Trophoblast cell (in vitro differentiated cells and primary cell): ENCODE measurements around the gene DMBT1.

Experiments
- DNase-seq, 2 donors: peaks; one replicate each; pipeline ENCODE4 v3.0.0-alpha.2; 2016
- H2AFZ ChIP-seq: 2 replicates; pipeline ENCODE4 v1.6.1; 2013; ENCODE audit warnings: low read length, moderate library complexity, mild to moderate bottlenecking; ENCODE audit not compliant: insufficient read depth, poor library complexity
- H2AK5ac ChIP-seq: 2 replicates; pipeline ENCODE4 v1.6.1; 2013; ENCODE audit warnings: mild to moderate bottlenecking, low read length
- H2BK120ac ChIP-seq: 2 replicates; pipeline ENCODE4 v1.6.1; 2013; ENCODE audit warnings: low read length, mild to moderate bottlenecking, moderate library complexity; ENCODE audit not compliant: insufficient read depth, poor library complexity
- H2BK12ac ChIP-seq: 2 replicates; pipeline ENCODE4 v1.6.1; 2013; ENCODE audit warnings: mild to moderate bottlenecking, low read length, moderate library complexity
- H2BK5ac ChIP-seq: 2 replicates; pipeline ENCODE4 v1.6.1; 2013; ENCODE audit warnings: low read length, low read depth, moderate library complexity, mild to moderate bottlenecking; ENCODE audit not compliant: poor library complexity
- H3K14ac ChIP-seq: 2 replicates; pipeline ENCODE4 v1.6.1; 2013; ENCODE audit warnings: mild to moderate bottlenecking, low read length
- H3K18ac ChIP-seq: 2 replicates; pipeline ENCODE4 v1.6.1; 2013; ENCODE audit warnings: mild to moderate bottlenecking, low read length
- H3K23ac ChIP-seq: 2 replicates; pipeline ENCODE4 v1.6.1; 2013; ENCODE audit warnings: low read length
- H3K27ac ChIP-seq: 2 replicates; pipeline ENCODE4 v1.5.1; 2013; ENCODE audit warnings: low read depth, mild to moderate bottlenecking, inconsistent platforms, low read length, moderate library complexity
- H3K27me3 ChIP-seq: 2 replicates; pipeline ENCODE4 v1.6.1; 2013; ENCODE audit warnings: inconsistent platforms, mild to moderate bottlenecking, low read length, moderate library complexity; ENCODE audit not compliant: insufficient read depth
- H3K36me3 ChIP-seq, 2 experiments: 1 replicate in 1 of 2; 2 replicates in 1 of 2; pipeline ENCODE4 v1.6.1; 2013; ENCODE audit warnings: low read length in 2 of 2, mild to moderate bottlenecking in 2 of 2, moderate library complexity in 1 of 2; ENCODE audit not compliant: insufficient read depth in 2 of 2, control insufficient read depth in 1 of 2
- H3K4ac ChIP-seq: 2 replicates; pipeline ENCODE4 v1.6.1; 2013; ENCODE audit warnings: low read depth, mild to moderate bottlenecking, low read length, moderate library complexity
- H3K4me1 ChIP-seq, 2 experiments: 1 replicate in 1 of 2; 2 replicates in 1 of 2; pipeline ENCODE4 v1.6.1; 2013; ENCODE audit warnings: low read length in 2 of 2, mild to moderate bottlenecking in 2 of 2, moderate library complexity in 1 of 2; ENCODE audit not compliant: insufficient read depth in 2 of 2, control insufficient read depth in 1 of 2
- H3K4me2 ChIP-seq: 2 replicates; pipeline ENCODE4 v1.6.1; 2013; ENCODE audit warnings: inconsistent platforms, mild to moderate bottlenecking, low read length, moderate library complexity
- H3K4me3 ChIP-seq: 2 replicates; pipeline ENCODE4 v1.5.1; 2013; ENCODE audit warnings: mild to moderate bottlenecking, low read depth, low read length, inconsistent platforms
- H3K79me1 ChIP-seq: one replicate; pipeline ENCODE4 v1.6.1; 2013; ENCODE audit warnings: low read length
- H3K79me2 ChIP-seq: 2 replicates; pipeline ENCODE4 v1.6.1; 2013; ENCODE audit warnings: low read length, mild to moderate bottlenecking; ENCODE audit not compliant: control insufficient read depth, insufficient read depth, poor library complexity
- H3K9ac ChIP-seq: 2 replicates; pipeline ENCODE4 v1.6.1; 2013; ENCODE audit warnings: mild to moderate bottlenecking, low read length
- H3K9me3 ChIP-seq: 2 replicates; pipeline ENCODE4 v1.6.1; 2013; ENCODE audit warnings: low read depth, mild to moderate bottlenecking, control low read depth, inconsistent platforms, low read length; ENCODE audit not compliant: insufficient read depth
- H4K12ac ChIP-seq: 2 replicates; pipeline ENCODE4 v1.6.1; 2013; ENCODE audit warnings: low read depth, mild to moderate bottlenecking, low read length, moderate library complexity
- H4K8ac ChIP-seq: 2 replicates; pipeline ENCODE4 v1.6.1; 2013; ENCODE audit warnings: low read depth, mild to moderate bottlenecking, low read length, moderate library complexity
- H4K91ac ChIP-seq: one replicate; pipeline ENCODE4 v1.6.1; 2013; ENCODE audit warnings: low read depth, mild to moderate bottlenecking, low read length, moderate library complexity
- WGBS: extraction: QIAGEN DNeasy Blood & Tissue Kit; methylation state at CpG from one replicate; pipeline ENCODE4 v1.1.7; 2013; ENCODE audit warnings: missing lambda C conversion rate; ENCODE audit not compliant: insufficient read length, insufficient coverage; ENCODE audit errors: extremely low coverage; 5-methylcytosine and 5-hydroxymethylcytosine counted together

DMBT1 gene

DNA sequence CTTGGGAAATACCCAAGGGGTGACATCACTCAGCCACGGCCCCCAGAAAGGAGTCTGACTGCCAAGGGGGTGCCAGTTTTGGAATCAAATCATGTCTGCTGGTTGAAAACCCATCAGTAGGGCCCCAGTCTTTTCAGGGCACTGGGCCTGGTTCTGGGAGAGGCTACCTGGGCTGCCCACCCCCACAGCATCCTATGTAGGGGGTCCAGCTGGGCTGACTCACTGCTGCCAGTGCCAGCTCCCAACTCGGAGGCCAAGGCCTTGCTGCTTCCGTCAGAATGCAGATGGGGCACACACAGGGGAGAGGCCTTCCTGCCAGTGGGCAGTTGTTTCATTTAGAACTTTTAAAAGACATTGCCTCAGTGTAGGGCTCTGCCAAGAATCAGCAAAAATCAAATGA, 39.5 kb upstream of the DMBT1 start:
- Histone ChIP-seq H2BK5ac (no peak overlapping the region), H2AK5ac (no peak overlapping the region), H3K4me2 (no peak overlapping the region), H4K12ac (no peak overlapping the region), H4K8ac (no peak overlapping the region), H3K14ac (no peak overlapping the region), H2AFZ (no peak overlapping the region), H2BK12ac (peak overlapping the region; percentile 28), H2BK120ac (no peak overlapping the region), H3K27me3 (no peaks in the 10 kb centered on the region), H3K79me1 (no peaks in the 10 kb centered on the region), H3K27ac (no peak overlapping the region), H3K79me2 (no peaks in the 10 kb centered on the region), H3K36me3 (peaks cover 0 to 3% of the 10 kb centered on the region in 2 experiments), H4K91ac (no peak overlapping the region), H3K4me3 (no peak overlapping the region), H3K23ac (no peak overlapping the region), H3K9me3 (no peaks in the 10 kb centered on the region), H3K18ac (no peak overlapping the region), H3K9ac (no peak overlapping the region), H3K4me1 (peaks cover 0 to 3% of the 10 kb centered on the region in 2 experiments), H3K4ac (no peak overlapping the region)
- no CpG with 5 or more reads among the region's 3 CpGs for WGBS
- no peak for DNase-seq

DNA sequence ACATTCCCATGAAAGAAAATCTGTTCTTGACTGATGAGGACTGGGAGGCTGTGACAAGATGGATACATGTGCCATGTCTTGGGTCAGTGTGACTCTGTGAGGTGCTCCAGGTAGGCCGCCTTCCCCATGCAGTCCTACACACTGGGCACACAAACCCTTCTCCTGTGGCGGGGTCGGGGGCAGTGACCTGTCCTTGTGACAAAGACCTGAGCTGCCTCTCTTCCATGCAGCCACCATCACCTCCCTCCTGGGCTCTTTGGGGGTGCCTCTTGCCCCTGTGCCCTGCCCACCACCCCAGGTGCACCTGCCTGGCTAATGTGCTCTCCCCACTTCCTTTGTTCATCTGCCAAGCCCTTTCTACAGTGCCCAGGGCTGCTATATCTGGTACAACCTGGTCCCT, 35.7 kb upstream of the DMBT1 start:
- Histone ChIP-seq H2BK120ac (no peak overlapping the region), H3K18ac (no peak overlapping the region), H3K4me2 (no peak overlapping the region), H3K14ac (no peak overlapping the region), H3K27ac (no peak overlapping the region), H3K79me2 (no peaks in the 10 kb centered on the region), H4K8ac (no peak overlapping the region), H2AFZ (no peak overlapping the region), H3K9me3 (no peaks in the 10 kb centered on the region), H3K4ac (no peak overlapping the region), H3K4me1 (peaks cover 0 to 3% of the 10 kb centered on the region in 2 experiments), H3K27me3 (no peaks in the 10 kb centered on the region), H4K12ac (no peak overlapping the region), H3K9ac (no peak overlapping the region), H2BK5ac (no peak overlapping the region), H2AK5ac (no peak overlapping the region), H3K36me3 (no peaks in the 10 kb centered on the region), H3K23ac (no peak overlapping the region), H2BK12ac (no peak overlapping the region), H3K79me1 (no peaks in the 10 kb centered on the region), H3K4me3 (no peak overlapping the region), H4K91ac (no peak overlapping the region)
- no CpG with 5 or more reads among the region's 3 CpGs for WGBS
- no peak for DNase-seq

GRCh38 chr10:122525788-122526187, 34.8 kb upstream of the DMBT1 start:
- Histone ChIP-seq H3K18ac (no peak overlapping the region), H3K14ac (no peak overlapping the region), H2AK5ac (no peak overlapping the region), H3K4me2 (no peak overlapping the region), H3K9ac (no peak overlapping the region), H3K9me3 (no peaks in the 10 kb centered on the region), H3K4ac (no peak overlapping the region), H3K4me1 (peaks cover 0 to 3% of the 10 kb centered on the region in 2 experiments), H2AFZ (no peak overlapping the region), H3K27ac (no peak overlapping the region), H3K23ac (no peak overlapping the region), H4K91ac (no peak overlapping the region), H3K79me1 (no peaks in the 10 kb centered on the region), H4K8ac (no peak overlapping the region), H4K12ac (no peak overlapping the region), H3K79me2 (no peaks in the 10 kb centered on the region), H3K27me3 (no peaks in the 10 kb centered on the region), H3K36me3 (no peaks in the 10 kb centered on the region), H2BK12ac (no peak overlapping the region), H3K4me3 (no peak overlapping the region), H2BK120ac (no peak overlapping the region), H2BK5ac (no peak overlapping the region)
- peak in 1 of 2 donors; percentile 50 for DNase-seq
- WGBS = no CpG with 5 or more reads among the region's 6 CpGs

DNA sequence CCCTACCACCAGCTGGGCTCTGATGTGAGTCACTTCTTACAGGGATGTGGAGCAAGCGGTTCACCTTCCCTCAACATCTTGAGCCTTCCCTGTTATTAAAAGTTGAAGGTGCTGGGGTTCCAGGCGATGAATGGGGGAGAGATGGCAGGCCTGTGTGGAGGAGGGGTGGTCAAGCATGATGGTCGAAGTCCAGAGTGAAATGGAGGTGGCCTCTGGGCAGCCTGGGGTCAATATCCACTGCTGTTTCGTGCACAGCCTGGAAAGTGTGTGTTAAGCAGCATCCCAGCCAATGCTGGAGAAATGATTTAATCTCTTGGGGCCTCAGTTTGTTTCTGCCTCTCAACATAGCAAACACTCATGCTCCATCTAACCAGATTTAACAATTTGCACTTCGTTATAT, 33.7 kb upstream of the DMBT1 start:
- H3K4me2 ChIP-seq = no peak overlapping the region
- no peak overlapping the region for H3K14ac ChIP-seq
- H3K27ac ChIP-seq = no peak overlapping the region
- H3K4me1 ChIP-seq = no peaks in the 10 kb centered on the region
- no peak overlapping the region for H2BK12ac ChIP-seq
- H3K4ac ChIP-seq = no peak overlapping the region
- no peak overlapping the region for H3K18ac ChIP-seq
- no peaks in the 10 kb centered on the region for H3K9me3 ChIP-seq
- no peaks in the 10 kb centered on the region for H3K36me3 ChIP-seq
- H3K23ac ChIP-seq = no peak overlapping the region
- H2AFZ ChIP-seq = no peak overlapping the region
- no peak overlapping the region for H2AK5ac ChIP-seq
- H3K27me3 ChIP-seq = no peaks in the 10 kb centered on the region
- H3K79me1 ChIP-seq = no peaks in the 10 kb centered on the region
- no CpG with 5 or more reads among the region's 5 CpGs for WGBS
- H4K8ac ChIP-seq = no peak overlapping the region
- no peak overlapping the region for H2BK5ac ChIP-seq
- no peak overlapping the region for H2BK120ac ChIP-seq
- H3K9ac ChIP-seq = no peak overlapping the region
- no peak overlapping the region for H4K12ac ChIP-seq
- H3K4me3 ChIP-seq = no peak overlapping the region
- no peak for DNase-seq
- H4K91ac ChIP-seq = no peak overlapping the region
- no peaks in the 10 kb centered on the region for H3K79me2 ChIP-seq
